BJ (cell line): Measurements from ENCODE around the gene INTS15. TPM values are rescaled to one million over a fixed set of nuclear protein-coding genes. Genes with fewer than 3 reads are reported as not detected.

ENCODE experiments used
- CTCF ChIA-PET: fragments of 350-600 bp; formaldehyde crosslinking; extraction: SDS; loops from one replicate; lab custom pipeline; 2021; ENCODE audit warnings: antibody characterized with exemption, inconsistent platforms; lab: Yijun Ruan, JAX
- POLR2A ChIA-PET: fragments of 300-600 bp; sonication (Branson Sonifier 250); formaldehyde crosslinking; extraction: SDS; loops from one replicate; lab custom pipeline; 2021; ENCODE audit warnings: antibody characterized with exemption; lab: Charles Lee
- DNase-seq: peaks from one replicate; pipeline ENCODE4 v3.0.0-alpha.2; 2011; ENCODE audit warnings: low read depth
- H3K27me3 ChIP-seq: 2 replicates; pipeline ENCODE4 v1.6.0; 2011; ENCODE audit warnings: low read length; ENCODE audit not compliant: control insufficient read depth, insufficient read depth
- H3K36me3 ChIP-seq: 2 replicates; pipeline ENCODE4 v1.5.1; 2011; ENCODE audit warnings: low read length; ENCODE audit not compliant: control insufficient read depth, insufficient read depth
- H3K4me3 ChIP-seq: 2 replicates; pipeline ENCODE4 v1.5.1; 2011; ENCODE audit warnings: low read depth, mild to moderate bottlenecking, control low read depth, low read length
- polyA minus RNA-seq: library from RNA; depleted of rRNA, polyadenylated mRNA; stranded (reverse); fragments of >200 nt; gene quantifications from 2 replicates; pipeline ENCODE4 v1.2.3, GENCODE V29; 2011; rRNA and poly(A)+ RNA removed
- polyA plus RNA-seq: library from polyadenylated mRNA; depleted of rRNA; stranded (reverse); fragments of >200 nt; gene quantifications from 2 replicates; pipeline ENCODE4 v1.2.3, GENCODE V29; 2011; rRNA removed
- TF ChIP-seq, protein P1 (sequence below): IDR thresholded peaks from 2 replicates; pipeline ENCODE4 v1.5.1; 2011; ENCODE audit warnings: low read depth, mild to moderate bottlenecking, control low read depth, inconsistent platforms, low read length, moderate library complexity; ENCODE audit not compliant: insufficient read depth

INTS15 gene
- 16.0 and 22.6 TPM in 2 replicates for polyA plus RNA-seq
- 13.4 and 19.1 TPM in 2 replicates for polyA minus RNA-seq

DNA sequence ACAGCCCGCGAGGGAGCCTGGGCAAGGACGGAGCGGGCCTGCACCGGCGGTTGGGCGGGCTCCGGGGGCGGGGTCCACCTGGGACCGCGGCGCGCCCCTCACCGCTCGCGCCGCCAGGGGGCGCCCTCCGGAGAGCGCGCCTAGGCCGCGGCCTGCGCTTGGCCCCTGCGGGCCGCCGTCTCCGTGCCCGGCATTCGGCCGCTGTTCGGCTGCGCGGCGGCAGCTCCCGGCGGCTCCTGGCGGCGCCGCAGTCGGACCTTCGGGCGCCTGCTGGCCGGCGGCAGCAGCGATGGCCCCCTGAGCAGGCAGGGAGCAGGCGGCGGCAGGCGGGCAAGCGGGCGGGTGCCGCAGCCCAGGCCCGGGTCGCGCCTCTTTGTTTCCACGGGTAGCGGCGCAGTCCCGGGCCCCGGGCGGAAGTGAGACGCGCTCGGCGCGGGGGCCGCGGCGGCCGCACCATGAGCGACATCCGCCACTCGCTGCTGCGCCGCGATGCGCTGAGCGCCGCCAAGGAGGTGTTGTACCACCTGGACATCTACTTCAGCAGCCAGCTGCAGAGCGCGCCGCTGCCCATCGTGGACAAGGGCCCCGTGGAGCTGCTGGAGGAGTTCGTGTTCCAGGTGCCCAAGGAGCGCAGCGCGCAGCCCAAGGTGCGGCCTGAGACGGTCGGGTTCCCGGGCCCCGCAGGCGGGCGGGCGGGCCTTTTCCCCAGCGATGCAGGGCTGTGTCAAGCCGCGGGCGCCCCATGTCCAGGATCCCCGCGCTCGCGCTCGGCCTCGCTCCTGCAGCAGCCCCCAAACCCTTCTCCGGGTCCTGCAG is at the start of gene INTS15:
Gene INTS15, plus strand, starts transcription at position 193 of the 816 bp plus-strand sequence. Its CDS starts 263 bp downstream, at position 456.
- DNase-seq: no peak
- ChIA-PET CTCF (interaction anchor here (0.7 to 2.4 kb wide), 18 partner anchors 8 to 341 kb away, joined by 3 to 18 read pairs (median 4); partner anchors contain the start of gene ZDHHC4), POLR2A (no interaction called here)
- no peaks in the 10 kb centered on the region for H3K27me3 ChIP-seq
- peak within 1 kb of the TSS; percentile 91 for H3K4me3 ChIP-seq
- TF ChIP-seq, protein P1, sequence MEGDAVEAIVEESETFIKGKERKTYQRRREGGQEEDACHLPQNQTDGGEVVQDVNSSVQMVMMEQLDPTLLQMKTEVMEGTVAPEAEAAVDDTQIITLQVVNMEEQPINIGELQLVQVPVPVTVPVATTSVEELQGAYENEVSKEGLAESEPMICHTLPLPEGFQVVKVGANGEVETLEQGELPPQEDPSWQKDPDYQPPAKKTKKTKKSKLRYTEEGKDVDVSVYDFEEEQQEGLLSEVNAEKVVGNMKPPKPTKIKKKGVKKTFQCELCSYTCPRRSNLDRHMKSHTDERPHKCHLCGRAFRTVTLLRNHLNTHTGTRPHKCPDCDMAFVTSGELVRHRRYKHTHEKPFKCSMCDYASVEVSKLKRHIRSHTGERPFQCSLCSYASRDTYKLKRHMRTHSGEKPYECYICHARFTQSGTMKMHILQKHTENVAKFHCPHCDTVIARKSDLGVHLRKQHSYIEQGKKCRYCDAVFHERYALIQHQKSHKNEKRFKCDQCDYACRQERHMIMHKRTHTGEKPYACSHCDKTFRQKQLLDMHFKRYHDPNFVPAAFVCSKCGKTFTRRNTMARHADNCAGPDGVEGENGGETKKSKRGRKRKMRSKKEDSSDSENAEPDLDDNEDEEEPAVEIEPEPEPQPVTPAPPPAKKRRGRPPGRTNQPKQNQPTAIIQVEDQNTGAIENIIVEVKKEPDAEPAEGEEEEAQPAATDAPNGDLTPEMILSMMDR: 0 out of 2 replicates have a peak, but pooled peaks have one; percentile 10
- peaks cover 13% of the 10 kb centered on the region for H3K36me3 ChIP-seq

DNA sequence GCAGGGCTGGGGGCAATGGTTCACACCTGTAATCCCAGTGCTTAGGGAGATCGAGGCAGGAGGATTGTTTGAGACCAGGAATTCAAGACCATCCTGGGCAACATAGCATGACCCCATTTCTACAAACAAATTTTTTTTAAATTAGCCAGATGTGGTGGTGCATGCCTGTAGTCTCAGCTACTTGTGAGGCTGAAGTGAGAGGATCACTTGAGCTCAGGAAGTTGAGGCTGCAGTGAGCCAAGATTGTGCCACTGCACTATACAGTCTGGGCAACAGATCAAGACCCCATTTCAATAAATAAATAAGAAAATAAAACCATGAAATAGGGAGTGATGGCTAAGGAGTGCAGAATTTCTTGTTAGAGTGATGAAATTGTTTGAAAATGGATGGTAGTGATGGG is 47.5 kb upstream of the INTS15 start:
- H3K4me3 ChIP-seq: no peak overlapping the region
- no peaks in the 10 kb centered on the region for H3K36me3 ChIP-seq
- TF ChIP-seq, protein P1: no peak
- peaks cover 1% of the 10 kb centered on the region; the same call in 1 of the 2 replicates for H3K27me3 ChIP-seq
- CTCF ChIA-PET: no interaction called here
- POLR2A ChIA-PET: no interaction called here
- no peak for DNase-seq

DNA sequence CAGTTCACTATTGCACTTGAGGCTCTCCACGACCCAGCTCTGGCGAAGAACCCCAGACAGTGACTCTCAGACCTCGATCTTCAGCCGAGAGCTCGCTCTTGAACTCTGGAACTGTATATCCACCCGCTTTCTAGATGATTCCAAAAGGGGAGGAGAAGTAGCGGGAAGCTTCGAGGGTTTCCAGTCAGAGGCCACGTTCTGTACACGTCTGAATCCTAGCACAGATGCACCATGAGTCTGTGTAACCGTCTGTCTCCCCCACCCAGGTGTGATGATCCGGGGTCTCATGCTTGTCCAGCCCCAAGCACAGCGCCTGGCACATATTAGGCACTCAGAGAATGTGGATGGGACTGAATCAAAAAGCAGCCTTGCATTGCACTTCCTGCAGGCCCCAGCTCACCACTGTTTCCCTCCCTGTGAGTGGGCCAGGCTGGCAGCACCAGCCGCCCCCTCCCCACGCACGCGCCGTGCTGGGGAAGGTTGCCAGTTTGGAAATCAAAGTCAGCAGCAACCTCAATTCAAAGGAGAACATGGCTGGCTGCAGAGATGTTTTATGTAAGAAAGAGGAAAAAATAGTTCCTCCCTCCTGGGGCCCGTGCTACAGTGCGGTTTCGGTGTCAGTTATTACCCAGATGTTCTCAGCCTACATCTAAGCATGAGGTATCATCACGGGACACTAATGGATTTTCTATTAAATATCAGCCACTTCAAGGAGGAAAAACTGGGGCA is 44.3 kb upstream of the INTS15 start:
- ChIA-PET CTCF (no interaction called here), POLR2A (no interaction called here)
- Histone ChIP-seq H3K4me3 (no peak overlapping the region), H3K36me3 (no peaks in the 10 kb centered on the region), H3K27me3 (0 out of 2 replicates have a peak, but pooled peaks cover 1% of the 10 kb centered on the region)
- no peak for DNase-seq
- TF ChIP-seq, protein P1: no peak

DNA sequence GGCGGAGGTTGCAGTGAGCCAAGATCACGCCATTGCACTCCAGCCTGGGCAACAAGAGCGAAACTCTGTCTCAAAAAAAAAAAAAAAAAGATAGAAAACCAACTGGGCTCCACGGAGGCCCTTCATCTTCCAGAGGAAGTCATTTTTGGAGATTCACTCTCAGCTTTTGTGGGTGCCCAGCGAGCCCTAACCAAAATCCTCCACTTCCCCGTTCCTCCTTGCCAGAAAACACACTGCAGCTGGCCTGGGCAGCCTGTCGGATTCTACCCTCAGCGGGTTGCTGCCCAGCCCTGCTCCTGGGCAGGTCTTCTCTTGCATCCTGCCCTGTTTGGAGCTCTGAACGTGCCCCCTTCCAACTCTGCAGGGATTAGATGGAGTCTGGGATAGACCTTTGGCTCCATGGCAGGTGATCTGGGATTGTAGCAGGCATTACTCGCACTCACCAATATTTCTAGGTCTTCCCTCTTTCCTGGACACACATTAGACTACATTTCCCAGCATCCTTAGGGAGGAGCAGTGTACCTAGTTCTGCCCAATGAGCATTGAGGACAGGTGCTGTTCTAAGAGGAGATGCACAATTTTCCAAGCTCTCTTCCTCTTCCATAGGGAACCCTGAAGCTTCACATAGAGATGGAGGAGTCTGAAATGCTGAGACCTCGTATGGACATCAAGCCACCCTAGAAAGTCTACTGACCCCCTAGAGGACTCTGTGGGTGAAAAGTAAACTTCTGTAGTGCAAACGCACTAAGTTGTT is 43.1 kb upstream of the INTS15 start:
- ChIA-PET POLR2A (no interaction called here), CTCF (no interaction called here)
- no peak for DNase-seq
- Histone ChIP-seq H3K27me3 (0 out of 2 replicates have a peak, but pooled peaks cover 1% of the 10 kb centered on the region), H3K4me3 (no peak overlapping the region), H3K36me3 (no peaks in the 10 kb centered on the region)
- TF ChIP-seq, protein P1: no peak
